ENCODE results near the gene POLR3E.

DNA sequence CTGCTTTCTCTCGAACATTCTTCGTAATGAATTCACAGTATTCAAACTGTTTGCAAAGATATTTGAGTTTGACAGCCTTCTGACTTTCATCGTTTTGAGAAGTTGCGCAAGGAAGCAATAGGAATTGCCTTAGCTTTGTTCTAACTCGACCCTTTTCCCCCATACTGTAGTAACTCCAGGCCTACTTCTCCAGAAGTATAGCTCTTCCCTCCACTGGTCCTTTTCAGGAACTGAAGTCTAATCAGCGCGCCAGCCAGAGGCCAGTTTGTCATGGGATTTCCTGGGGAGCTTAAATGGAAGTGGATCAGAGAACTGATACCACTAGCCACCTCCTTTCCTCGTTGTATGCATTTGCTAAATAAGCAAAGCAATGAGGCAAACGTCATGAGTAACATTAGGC, 49.3 kb downstream of the POLR3E start:
- TF ChIP-seq, protein P1, sequence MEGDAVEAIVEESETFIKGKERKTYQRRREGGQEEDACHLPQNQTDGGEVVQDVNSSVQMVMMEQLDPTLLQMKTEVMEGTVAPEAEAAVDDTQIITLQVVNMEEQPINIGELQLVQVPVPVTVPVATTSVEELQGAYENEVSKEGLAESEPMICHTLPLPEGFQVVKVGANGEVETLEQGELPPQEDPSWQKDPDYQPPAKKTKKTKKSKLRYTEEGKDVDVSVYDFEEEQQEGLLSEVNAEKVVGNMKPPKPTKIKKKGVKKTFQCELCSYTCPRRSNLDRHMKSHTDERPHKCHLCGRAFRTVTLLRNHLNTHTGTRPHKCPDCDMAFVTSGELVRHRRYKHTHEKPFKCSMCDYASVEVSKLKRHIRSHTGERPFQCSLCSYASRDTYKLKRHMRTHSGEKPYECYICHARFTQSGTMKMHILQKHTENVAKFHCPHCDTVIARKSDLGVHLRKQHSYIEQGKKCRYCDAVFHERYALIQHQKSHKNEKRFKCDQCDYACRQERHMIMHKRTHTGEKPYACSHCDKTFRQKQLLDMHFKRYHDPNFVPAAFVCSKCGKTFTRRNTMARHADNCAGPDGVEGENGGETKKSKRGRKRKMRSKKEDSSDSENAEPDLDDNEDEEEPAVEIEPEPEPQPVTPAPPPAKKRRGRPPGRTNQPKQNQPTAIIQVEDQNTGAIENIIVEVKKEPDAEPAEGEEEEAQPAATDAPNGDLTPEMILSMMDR (IDR thresholded peaks at IDR 0.05; ENCODE audit: low read depth, low read length) = no peak
- TF ChIP-seq EZH2phosphoT487 (IDR thresholded peaks at IDR 0.05; ENCODE audit: low read depth) = no peak

Measured in OCI-LY3 (cell line).